A549 (cell line): ENCODE data around the gene PTPN12.

ENCODE experiments used
- CTCF ChIP-seq: fragments of >200 bp; sonication (Bioruptor Twin); formaldehyde crosslinking; IDR thresholded peaks from 3 replicates; pipeline ENCODE4 v1.5.1; 2016
- EHF ChIP-seq: fragments of 250-450 bp; sonication (Bioruptor Pico); IDR thresholded peaks from 2 replicates; pipeline ENCODE4 v1.5.0; 2020; ENCODE audit warnings: mild to moderate bottlenecking
- JUN ChIP-seq, 2 experiments: fragments of >200 bp; sonication (Bioruptor Twin); formaldehyde crosslinking; IDR thresholded peaks; 2 replicates in 1 of 2; 3 replicates in 1 of 2; pipeline ENCODE4 v1.6.1; 2016 to 2017
- MYC ChIP-seq: IDR thresholded peaks from 2 replicates; pipeline ENCODE4 v1.6.1; 2012; ENCODE audit warnings: mild to moderate bottlenecking, inconsistent platforms, low read length, improper control_type of control experiment, borderline replicate concordance
- NPAS2 ChIP-seq: fragments of 250-450 bp; sonication (Bioruptor Pico); IDR thresholded peaks from 2 replicates; pipeline ENCODE4 v1.8.0; 2022; ENCODE audit warnings: mild to moderate bottlenecking, moderate library complexity, borderline replicate concordance
- POLR2A ChIP-seq: IDR thresholded peaks from 2 replicates; pipeline ENCODE4 v1.6.1; 2012; ENCODE audit warnings: mild to moderate bottlenecking, low read length
- RAD21 ChIP-seq, 2 experiments: fragments of >200 bp in 1 of 2; sonication (Bioruptor Twin) in 1 of 2; formaldehyde crosslinking in 1 of 2; IDR thresholded peaks in 1 of 2; conservative IDR thresholded peaks in 1 of 2; 2 replicates in 1 of 2; 3 replicates in 1 of 2; pipeline ENCODE4 v1.6.1; 2012 to 2018; ENCODE audit warnings: inconsistent platforms in 1 of 2
- SMC3 ChIP-seq: fragments of >200 bp; sonication (Bioruptor Twin); formaldehyde crosslinking; IDR thresholded peaks from 3 replicates; pipeline ENCODE4 v1.6.1; 2018; ENCODE audit warnings: inconsistent platforms
- TF ChIP-seq, protein P1 (sequence below): fragments of >200 bp; sonication (Bioruptor Twin); formaldehyde crosslinking; IDR thresholded peaks from 2 replicates; pipeline ENCODE4 v1.6.1; 2016

DNA sequence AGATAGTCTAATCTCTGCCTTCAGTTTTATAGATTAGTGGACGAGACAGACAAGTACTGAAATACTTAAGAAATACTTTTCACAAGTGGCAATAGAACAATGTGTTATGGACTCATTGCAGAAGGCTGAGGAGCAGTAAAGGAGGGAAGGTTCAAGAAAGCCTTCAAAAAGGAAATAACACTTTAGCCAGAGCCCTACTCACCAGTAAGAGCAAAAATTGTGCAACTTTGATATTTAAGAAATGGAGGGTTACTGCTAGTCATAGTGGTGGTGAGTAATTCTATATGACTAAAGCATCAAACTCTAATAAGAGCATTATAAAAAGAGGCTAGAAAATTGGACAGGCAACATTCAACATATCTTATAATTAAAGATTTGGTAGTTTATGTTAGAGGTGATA is 28.8 kb downstream of the PTPN12 start:
- no peak for TF ChIP-seq MYC
- TF ChIP-seq EHF (CRISPR knock-in tag) = no peak
- TF ChIP-seq CTCF = no peak
- TF ChIP-seq NPAS2 (CRISPR knock-in tag) = no peak
- TF ChIP-seq SMC3 = no peak
- TF ChIP-seq, protein P1, sequence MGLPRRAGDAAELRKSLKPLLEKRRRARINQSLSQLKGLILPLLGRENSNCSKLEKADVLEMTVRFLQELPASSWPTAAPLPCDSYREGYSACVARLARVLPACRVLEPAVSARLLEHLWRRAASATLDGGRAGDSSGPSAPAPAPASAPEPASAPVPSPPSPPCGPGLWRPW = no peak
- no peak for TF ChIP-seq JUN (IDR thresholded peaks at IDR 0.05)
- no peak for TF ChIP-seq RAD21 (conservative IDR thresholded peaks at IDR 0.05 in 1 of 2, IDR thresholded peaks at IDR 0.05 in 1 of 2)
- no peak for TF ChIP-seq POLR2A
